HG03439 (cell line): ENCODE data around the gene PCNX4.

Experiments
- ATAC-seq: cut with Tn5 transposase; IDR thresholded peaks from one replicate; pipeline ENCODE4 v1.9.1; 2021; ENCODE audit warnings: mild to moderate bottlenecking, moderate library complexity; ENCODE audit not compliant: unreplicated experiment

PCNX4 gene

DNA sequence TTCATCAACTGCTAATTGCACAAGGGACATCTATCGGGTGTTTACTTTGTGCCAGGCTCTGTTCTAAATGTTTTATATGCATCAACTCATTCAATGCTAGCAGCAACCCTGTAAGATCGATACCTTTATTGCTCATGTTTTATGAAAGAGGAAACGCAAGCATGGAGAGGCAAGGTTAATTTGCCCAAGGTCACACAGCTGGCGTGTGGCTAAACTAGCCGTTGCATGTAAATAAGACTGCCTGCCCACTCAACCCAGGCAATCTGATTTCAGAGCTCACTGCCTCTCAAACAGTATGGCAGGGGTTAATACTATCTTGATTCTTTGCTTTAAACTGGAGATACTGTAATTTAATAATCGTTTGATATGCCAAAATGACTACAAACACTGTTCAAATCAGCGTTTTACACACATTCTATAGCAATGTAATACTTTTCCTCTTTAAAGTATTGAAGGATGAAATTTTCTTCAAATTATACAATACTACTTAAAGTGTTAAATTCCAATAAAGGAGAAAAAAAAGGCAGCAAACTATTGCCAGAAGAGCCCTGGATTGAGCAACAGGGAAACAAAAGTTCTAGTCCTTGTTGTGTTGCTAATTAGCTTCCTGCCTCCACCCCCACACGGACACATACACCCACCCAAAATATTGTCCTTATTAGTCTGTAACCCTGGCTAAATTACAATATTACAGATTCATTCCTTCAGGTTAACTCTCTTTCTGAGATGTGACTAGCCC lies 112.5 kb downstream of the PCNX4 start:
- ATAC-seq = peak; percentile 68

DNA sequence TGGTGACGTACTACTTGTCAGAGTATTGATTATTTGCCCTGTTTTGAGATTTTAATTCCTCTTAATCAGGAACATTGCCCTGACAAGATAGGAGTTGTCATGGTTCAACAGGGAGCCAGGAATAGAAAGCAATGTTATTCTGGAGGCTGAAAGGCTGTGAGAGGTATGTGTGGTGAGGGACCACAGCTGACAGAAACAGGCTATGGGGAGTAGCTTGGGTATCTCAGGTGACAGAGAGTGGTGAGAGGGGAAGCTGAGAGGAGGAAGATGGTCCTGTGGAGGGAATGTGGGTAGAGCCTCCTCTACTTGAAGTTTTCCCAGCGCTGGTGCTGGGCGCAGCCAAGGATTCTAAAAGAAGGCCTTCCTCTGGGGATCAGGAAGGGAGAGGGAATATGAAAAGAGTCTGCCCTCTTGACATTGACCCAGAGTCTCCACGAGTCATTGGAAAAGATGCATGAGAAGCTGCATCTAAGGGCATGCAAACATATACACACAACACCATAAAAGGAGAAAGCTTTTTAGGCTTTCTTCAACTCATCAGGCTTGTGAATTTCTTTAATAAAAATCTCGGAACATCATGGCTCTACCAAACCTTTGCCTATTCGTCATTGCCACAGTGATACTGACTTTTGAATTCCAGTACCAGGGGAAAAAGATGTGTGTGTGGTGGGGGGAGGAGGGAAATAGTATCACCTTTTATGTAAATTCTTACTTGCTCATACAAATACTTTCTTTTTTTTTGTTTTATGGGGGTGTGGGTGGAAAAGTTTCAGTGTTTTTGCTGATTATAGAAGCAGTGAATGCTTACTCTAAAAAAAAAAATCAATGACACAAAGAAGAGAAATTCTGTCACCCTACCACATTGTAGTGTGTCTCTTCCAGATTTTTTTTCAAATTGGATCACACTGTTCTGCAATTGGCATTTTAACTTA lies 113.4 kb downstream of the PCNX4 start:
- ATAC-seq = peak; percentile 42

GRCh38 chr14:60206249-60206670 lies 114.5 kb downstream of the PCNX4 start:
- no peak for ATAC-seq

DNA sequence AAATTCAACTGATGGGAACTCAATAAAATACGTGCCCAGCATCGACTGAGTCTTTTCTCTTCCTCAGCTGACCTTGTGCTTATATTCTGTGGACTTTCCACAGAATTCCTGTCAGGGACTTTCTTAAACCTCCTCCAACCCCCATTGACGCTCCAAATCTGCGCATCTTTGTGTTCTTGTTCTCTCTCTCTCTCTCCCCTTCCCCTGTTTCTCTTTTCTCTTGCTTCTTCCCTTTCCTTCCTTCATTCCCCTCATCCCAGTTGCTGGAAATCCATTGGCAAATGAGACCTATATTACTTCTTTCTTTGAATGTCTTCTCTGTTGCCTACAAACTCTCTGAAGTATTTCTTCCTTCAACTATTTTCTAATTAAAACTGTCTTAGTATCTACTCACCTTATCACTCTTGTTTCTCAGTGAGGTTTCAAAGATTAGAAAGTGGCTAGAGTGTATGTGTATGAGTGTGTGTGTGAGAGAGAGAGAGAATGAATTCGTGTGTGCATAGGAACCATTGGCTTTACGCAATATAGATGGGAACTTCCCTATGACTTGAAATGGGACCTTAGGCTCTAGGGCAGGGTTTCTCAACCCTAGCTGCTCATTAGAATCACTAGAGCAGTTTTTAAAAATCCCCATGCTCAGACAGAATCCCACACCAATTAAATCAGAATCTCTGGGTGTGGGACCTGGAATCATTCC lies 115.3 kb downstream of the PCNX4 start:
- no peak for ATAC-seq

DNA sequence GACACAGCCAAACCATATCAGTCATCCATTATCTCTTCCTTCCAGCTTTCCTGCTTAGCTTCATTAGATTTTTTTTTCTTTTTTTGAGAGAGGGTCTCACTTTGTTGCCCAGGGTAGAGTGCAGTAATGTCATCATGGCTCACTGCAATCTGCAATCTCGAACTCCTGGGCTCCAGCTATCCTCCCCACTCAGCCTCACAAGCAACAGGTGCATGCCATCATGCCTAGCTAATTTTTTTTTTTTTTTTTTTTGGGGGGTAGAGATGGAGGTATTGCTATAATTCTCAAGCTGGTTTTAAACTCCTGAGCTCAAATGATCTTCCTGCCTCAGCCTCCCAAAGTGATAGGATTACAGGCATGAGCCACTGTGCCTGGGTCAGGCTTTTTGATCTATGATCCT lies 119.0 kb downstream of the PCNX4 start:
- ATAC-seq = no peak

DNA sequence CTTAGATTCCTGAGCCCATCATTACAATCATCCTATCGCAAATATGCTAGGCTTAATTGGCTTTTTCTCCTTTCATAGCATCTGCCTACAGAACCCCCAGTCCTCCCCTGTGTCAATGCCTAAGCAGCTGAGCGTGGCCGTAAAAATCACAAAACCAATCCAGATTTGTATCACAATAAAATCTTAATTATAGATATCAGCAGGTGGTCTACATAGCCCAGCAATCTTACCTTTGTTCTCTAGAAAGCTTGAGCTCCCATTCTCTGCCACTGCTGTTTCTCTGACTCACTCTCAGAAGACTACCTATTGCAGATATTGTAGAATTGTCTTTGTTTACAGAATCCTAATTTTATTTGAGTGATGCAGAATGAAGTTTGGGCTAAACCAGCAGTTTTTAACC lies 119.4 kb downstream of the PCNX4 start:
- ATAC-seq = no peak

DNA sequence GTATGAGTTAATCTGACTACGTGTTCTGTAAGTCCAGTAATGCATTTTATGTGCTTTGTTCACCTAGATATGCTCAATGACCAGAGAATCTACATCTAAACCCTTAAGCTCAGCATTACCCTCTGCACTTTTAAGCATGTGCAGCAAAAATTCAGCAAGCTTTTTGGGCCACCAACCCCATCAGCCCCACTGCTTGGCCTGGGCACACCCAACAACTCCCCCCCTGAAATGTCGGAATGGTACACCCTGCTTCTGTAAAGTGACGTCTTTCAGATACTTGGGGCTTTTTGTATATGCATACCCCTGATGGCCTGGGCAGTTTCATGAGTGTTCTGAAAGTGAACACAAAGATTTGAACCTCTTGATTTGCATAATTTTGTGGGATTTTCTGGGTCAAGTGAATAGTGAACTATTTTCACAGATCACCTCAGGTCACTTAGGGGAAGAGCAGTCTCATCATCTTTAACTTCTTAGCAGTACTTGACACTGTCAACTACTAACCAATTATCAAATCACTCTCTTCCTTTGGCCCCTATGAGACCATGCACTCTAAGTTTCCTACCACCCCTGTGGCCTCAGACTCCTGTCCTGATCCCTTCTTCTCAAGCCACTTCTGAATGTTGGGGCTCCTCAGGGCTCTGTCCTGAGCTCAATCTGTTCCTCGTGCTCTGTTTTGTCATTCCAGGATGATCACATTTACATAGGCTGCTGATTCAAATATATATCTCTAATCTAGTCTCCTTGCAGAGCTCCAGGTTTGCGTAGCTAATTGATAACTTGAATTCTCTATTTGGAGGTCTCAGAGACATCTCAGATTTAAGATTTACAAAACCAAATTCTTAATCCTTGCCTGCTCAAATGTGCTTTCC lies 121.0 kb downstream of the PCNX4 start:
- peak; percentile 91 for ATAC-seq

GRCh38 chr14:60214003-60214402 lies 122.3 kb downstream of the PCNX4 start:
- ATAC-seq = no peak

GRCh38 chr14:60214415-60215126 lies 122.8 kb downstream of the PCNX4 start:
- no peak for ATAC-seq

- no peak for ATAC-seq
These were observed 123.4 kb downstream of the PCNX4 start for GRCh38 chr14:60215127-60215444.

GRCh38 chr14:60215520-60216420 lies 124.0 kb downstream of the PCNX4 start:
- ATAC-seq = no peak

GRCh38 chr14:60217713-60218112 lies 126.0 kb downstream of the PCNX4 start:
- ATAC-seq = no peak
